K562 (cell line): ENCODE measurements around the gene GNAQ.

Experiments used
- NR3C1 ChIP-seq: sonication (generic); formaldehyde crosslinking; IDR thresholded peaks from 2 replicates; pipeline ENCODE4 v1.8.1; 2022; ENCODE audit warnings: missing genetic modification reagents
- ZC3H4 ChIP-seq: sonication (generic); formaldehyde crosslinking; IDR thresholded peaks from 2 replicates; pipeline ENCODE4 v1.9.0; 2021; ENCODE audit warnings: missing genetic modification reagents, borderline replicate concordance

- TF ChIP-seq NR3C1 (CRISPR knock-in tag): no peak
- TF ChIP-seq ZC3H4: no peak
Observed at GRCh38 chr9:77885104-77885672, 146.4 kb downstream of the GNAQ start.
